ENCODE measurements around the gene RESP18.
A peak's percentile ranks its signal among the peaks of the same experiment; 100 is the strongest.

Gene RESP18

DNA sequence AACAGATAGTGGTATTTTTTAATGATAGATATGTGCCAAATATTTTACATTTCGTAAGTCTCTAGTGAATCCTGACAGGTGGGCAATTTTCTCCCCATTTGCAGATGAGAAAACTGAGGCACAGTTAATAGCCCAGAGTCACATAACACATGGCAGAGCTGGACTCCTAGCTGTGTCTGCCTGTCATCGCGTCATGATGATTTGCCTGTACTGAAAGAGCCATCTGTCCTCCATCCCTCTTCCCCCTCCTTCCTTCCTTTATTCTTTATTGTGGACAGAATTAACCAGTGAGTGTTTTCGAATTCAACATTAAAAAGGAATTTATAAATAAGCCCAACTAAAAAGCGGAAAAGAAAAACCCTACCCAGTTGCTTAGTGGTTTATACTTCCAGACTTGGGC, 50.2 kb downstream of the RESP18 start:
- H3K27ac ChIP-seq (ENCODE audit: low read length) = no peak overlapping the region

DNA sequence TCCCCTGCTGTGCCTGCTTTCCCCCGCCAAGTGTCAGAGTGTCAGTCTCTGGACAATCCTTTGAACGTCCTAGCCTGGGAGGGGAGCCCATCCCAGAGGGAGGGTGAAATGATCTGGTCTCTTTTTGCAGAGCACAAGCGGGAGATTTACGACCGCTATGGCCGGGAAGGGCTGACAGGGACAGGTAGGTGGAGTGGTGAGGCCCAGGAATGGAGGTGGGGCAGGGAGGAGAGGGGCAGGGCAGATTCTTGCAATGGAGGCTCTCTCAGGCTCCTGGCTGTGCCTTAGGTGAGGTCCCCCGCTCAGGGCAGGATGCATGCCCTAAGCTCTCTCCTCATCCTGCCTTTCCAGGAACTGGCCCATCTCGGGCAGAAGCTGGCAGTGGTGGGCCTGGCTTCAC, 51.0 kb downstream of the RESP18 start:
- Histone ChIP-seq H3K36me3 (ENCODE audit: insufficient read depth, low read length) (0 out of 2 replicates have a peak, but pooled peaks cover 8% of the 10 kb centered on the region), H2AFZ (ENCODE audit: low read depth, low read length) (no peak overlapping the region), H3K9ac (ENCODE audit: low read depth, low read length) (no peak overlapping the region), H3K27me3 (ENCODE audit: insufficient read depth, low read length, poor library complexity) (no peaks in the 10 kb centered on the region), H3K4me2 (ENCODE audit: insufficient read depth, low read length) (no peak overlapping the region), H3K4me3 (ENCODE audit: low read depth in 1 of 2, low read length in 2 of 2) (no peak overlapping the region), H3K4me1 (ENCODE audit: insufficient read depth, low read length) (peaks cover 27% of the 10 kb centered on the region), H3K27ac (ENCODE audit: low read length) (no peak overlapping the region), H4K20me1 (ENCODE audit: insufficient read depth, low read length) (peaks cover 4% of the 10 kb centered on the region), H3K79me2 (ENCODE audit: insufficient read depth, low read length) (no peaks in the 10 kb centered on the region), H3K9me3 (ENCODE audit: insufficient read depth, low read length, severe bottlenecking) (no peaks in the 10 kb centered on the region)
- no peak for TF ChIP-seq EZH2 (IDR thresholded peaks at IDR 0.05; ENCODE audit: borderline replicate concordance, low read depth, low read length, severe bottlenecking)
- TF ChIP-seq, protein P1, sequence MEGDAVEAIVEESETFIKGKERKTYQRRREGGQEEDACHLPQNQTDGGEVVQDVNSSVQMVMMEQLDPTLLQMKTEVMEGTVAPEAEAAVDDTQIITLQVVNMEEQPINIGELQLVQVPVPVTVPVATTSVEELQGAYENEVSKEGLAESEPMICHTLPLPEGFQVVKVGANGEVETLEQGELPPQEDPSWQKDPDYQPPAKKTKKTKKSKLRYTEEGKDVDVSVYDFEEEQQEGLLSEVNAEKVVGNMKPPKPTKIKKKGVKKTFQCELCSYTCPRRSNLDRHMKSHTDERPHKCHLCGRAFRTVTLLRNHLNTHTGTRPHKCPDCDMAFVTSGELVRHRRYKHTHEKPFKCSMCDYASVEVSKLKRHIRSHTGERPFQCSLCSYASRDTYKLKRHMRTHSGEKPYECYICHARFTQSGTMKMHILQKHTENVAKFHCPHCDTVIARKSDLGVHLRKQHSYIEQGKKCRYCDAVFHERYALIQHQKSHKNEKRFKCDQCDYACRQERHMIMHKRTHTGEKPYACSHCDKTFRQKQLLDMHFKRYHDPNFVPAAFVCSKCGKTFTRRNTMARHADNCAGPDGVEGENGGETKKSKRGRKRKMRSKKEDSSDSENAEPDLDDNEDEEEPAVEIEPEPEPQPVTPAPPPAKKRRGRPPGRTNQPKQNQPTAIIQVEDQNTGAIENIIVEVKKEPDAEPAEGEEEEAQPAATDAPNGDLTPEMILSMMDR (IDR thresholded peaks at IDR 0.05; ENCODE audit: borderline replicate concordance, extremely low read depth, low read length, poor library complexity, severe bottlenecking) = no peak
- ATAC-seq (ENCODE audit: insufficient read depth, low read depth) (no peak), DNase-seq (no peak)

More for the DNA sequence above, 50.2 kb downstream of the RESP18 start:
- Histone ChIP-seq H3K36me3 (ENCODE audit: insufficient read depth, low read length) (0 out of 2 replicates have a peak, but pooled peaks cover 8% of the 10 kb centered on the region), H2AFZ (ENCODE audit: low read depth, low read length) (no peak overlapping the region), H3K9ac (ENCODE audit: low read depth, low read length) (no peak overlapping the region), H3K4me1 (ENCODE audit: insufficient read depth, low read length) (peaks cover 26% of the 10 kb centered on the region), H3K4me3 (ENCODE audit: low read depth in 1 of 2, low read length in 2 of 2) (no peak overlapping the region), H3K4me2 (ENCODE audit: insufficient read depth, low read length) (no peak overlapping the region), H3K27me3 (ENCODE audit: insufficient read depth, low read length, poor library complexity) (no peaks in the 10 kb centered on the region), H4K20me1 (ENCODE audit: insufficient read depth, low read length) (peaks cover 2% of the 10 kb centered on the region), H3K79me2 (ENCODE audit: insufficient read depth, low read length) (no peaks in the 10 kb centered on the region), H3K9me3 (ENCODE audit: insufficient read depth, low read length, severe bottlenecking) (no peaks in the 10 kb centered on the region)
- TF ChIP-seq, protein P1 (IDR thresholded peaks at IDR 0.05; ENCODE audit: borderline replicate concordance, extremely low read depth, low read length, poor library complexity, severe bottlenecking) = no peak
- TF ChIP-seq EZH2 (IDR thresholded peaks at IDR 0.05; ENCODE audit: borderline replicate concordance, low read depth, low read length, severe bottlenecking) = no peak
- no peak for ATAC-seq (ENCODE audit: insufficient read depth, low read depth)
- no peak for DNase-seq

DNA sequence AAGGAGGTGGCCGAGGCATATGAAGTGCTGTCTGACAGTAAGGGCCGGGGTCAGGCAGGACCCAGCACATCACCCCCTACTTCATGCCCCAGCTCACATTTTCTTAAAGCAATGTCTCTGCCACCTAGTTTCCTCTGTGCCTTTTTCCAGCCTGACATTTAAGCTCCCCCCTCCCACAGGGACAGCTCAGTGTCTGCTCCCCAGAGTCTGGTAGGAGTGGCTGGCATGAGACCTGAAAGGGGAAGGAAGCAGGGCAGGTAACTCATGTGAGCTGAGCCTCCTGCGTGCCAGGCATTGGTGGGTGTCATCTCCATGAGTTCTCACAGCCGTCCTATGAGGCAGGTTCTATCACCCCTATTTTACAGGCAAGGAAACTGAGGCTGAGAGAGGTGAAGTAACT, 51.9 kb downstream of the RESP18 start:
- H3K27me3 ChIP-seq (ENCODE audit: insufficient read depth, low read length, poor library complexity) = no peaks in the 10 kb centered on the region
- TF ChIP-seq, protein P1 (IDR thresholded peaks at IDR 0.05; ENCODE audit: borderline replicate concordance, extremely low read depth, low read length, poor library complexity, severe bottlenecking) = no peak
- no peak for TF ChIP-seq EZH2 (IDR thresholded peaks at IDR 0.05; ENCODE audit: borderline replicate concordance, low read depth, low read length, severe bottlenecking)
- H3K4me3 ChIP-seq (ENCODE audit: low read depth in 1 of 2, low read length in 2 of 2) = no peak overlapping the region
- peaks cover 27% of the 10 kb centered on the region for H3K4me1 ChIP-seq (ENCODE audit: insufficient read depth, low read length)
- H3K9me3 ChIP-seq (ENCODE audit: insufficient read depth, low read length, severe bottlenecking) = no peaks in the 10 kb centered on the region
- H4K20me1 ChIP-seq (ENCODE audit: insufficient read depth, low read length) = peaks cover 4% of the 10 kb centered on the region
- H2AFZ ChIP-seq (ENCODE audit: low read depth, low read length) = no peak overlapping the region
- 0 out of 2 replicates have a peak, but pooled peaks cover 8% of the 10 kb centered on the region for H3K36me3 ChIP-seq (ENCODE audit: insufficient read depth, low read length)
- no peak for DNase-seq
- H3K79me2 ChIP-seq (ENCODE audit: insufficient read depth, low read length) = no peaks in the 10 kb centered on the region
- peak overlapping the region; percentile 12; the same call in 1 of the 2 replicates for H3K4me2 ChIP-seq (ENCODE audit: insufficient read depth, low read length)
- no peak overlapping the region for H3K27ac ChIP-seq (ENCODE audit: low read length)
- ATAC-seq (ENCODE audit: insufficient read depth, low read depth) = no peak
- H3K9ac ChIP-seq (ENCODE audit: low read depth, low read length) = no peak overlapping the region

Measured in DND-41 (cell line).